Measurements from ENCODE around the gene EMCN.

Gene EMCN

GRCh38 chr4:100525686-100526085, 7.9 kb upstream of the EMCN start:
- H3K4me1 ChIP-seq (ENCODE audit: control insufficient read depth, insufficient read depth, low read length) = no peaks in the 10 kb centered on the region
- no peak overlapping the region for H3K9ac ChIP-seq (ENCODE audit: low read length in 2 of 2)
- no peak overlapping the region for H3K4me3 ChIP-seq (ENCODE audit: low read length in 2 of 2)
- no peaks in the 10 kb centered on the region for H3K36me3 ChIP-seq (ENCODE audit: control insufficient read depth in 2 of 2, insufficient read depth in 2 of 2, low read length in 2 of 2)
- H3K27ac ChIP-seq (ENCODE audit: low read length) = no peak overlapping the region
- H3K9me3 ChIP-seq (ENCODE audit: control insufficient read depth in 2 of 2, low read length in 2 of 2) = peaks cover 0 to 2% of the 10 kb centered on the region in 2 donors
- H3K27me3 ChIP-seq (ENCODE audit: control insufficient read depth in 1 of 2, insufficient read depth in 2 of 2, low read length in 2 of 2) = no peaks in the 10 kb centered on the region

GRCh38 chr4:100519205-100519604, 1.4 kb upstream of the EMCN start:
- H3K27ac ChIP-seq (ENCODE audit: low read length) = no peak overlapping the region
- peaks cover 0 to 2% of the 10 kb centered on the region in 2 donors for H3K9me3 ChIP-seq (ENCODE audit: control insufficient read depth in 2 of 2, low read length in 2 of 2)
- H3K36me3 ChIP-seq (ENCODE audit: control insufficient read depth in 2 of 2, insufficient read depth in 2 of 2, low read length in 2 of 2) = no peaks in the 10 kb centered on the region
- no peaks in the 10 kb centered on the region for H3K27me3 ChIP-seq (ENCODE audit: control insufficient read depth in 1 of 2, insufficient read depth in 2 of 2, low read length in 2 of 2)
- no peak overlapping the region for H3K4me3 ChIP-seq (ENCODE audit: low read length in 2 of 2)
- H3K4me1 ChIP-seq (ENCODE audit: control insufficient read depth, insufficient read depth, low read length) = no peaks in the 10 kb centered on the region
- H3K9ac ChIP-seq (ENCODE audit: low read length in 2 of 2) = no peak overlapping the region

GRCh38 chr4:100516225-100516624, 1.6 kb downstream of the EMCN start:
- Histone ChIP-seq H3K36me3 (ENCODE audit: control insufficient read depth in 2 of 2, insufficient read depth in 2 of 2, low read length in 2 of 2) (no peaks in the 10 kb centered on the region), H3K27me3 (ENCODE audit: control insufficient read depth in 1 of 2, insufficient read depth in 2 of 2, low read length in 2 of 2) (no peaks in the 10 kb centered on the region), H3K9me3 (ENCODE audit: control insufficient read depth in 2 of 2, low read length in 2 of 2) (no peaks in the 10 kb centered on the region), H3K27ac (ENCODE audit: low read length) (no peak overlapping the region), H3K4me1 (ENCODE audit: control insufficient read depth, insufficient read depth, low read length) (no peaks in the 10 kb centered on the region), H3K9ac (ENCODE audit: low read length in 2 of 2) (no peak overlapping the region), H3K4me3 (ENCODE audit: low read length in 2 of 2) (no peak overlapping the region)

GRCh38 chr4:100511896-100512295, 5.9 kb downstream of the EMCN start:
- Histone ChIP-seq H3K36me3 (ENCODE audit: control insufficient read depth in 2 of 2, insufficient read depth in 2 of 2, low read length in 2 of 2) (no peaks in the 10 kb centered on the region), H3K9me3 (ENCODE audit: control insufficient read depth in 2 of 2, low read length in 2 of 2) (no peaks in the 10 kb centered on the region), H3K4me1 (ENCODE audit: control insufficient read depth, insufficient read depth, low read length) (no peaks in the 10 kb centered on the region), H3K9ac (ENCODE audit: low read length in 2 of 2) (no peak overlapping the region), H3K27ac (ENCODE audit: low read length) (no peak overlapping the region), H3K4me3 (ENCODE audit: low read length in 2 of 2) (no peak overlapping the region), H3K27me3 (ENCODE audit: control insufficient read depth in 1 of 2, insufficient read depth in 2 of 2, low read length in 2 of 2) (no peaks in the 10 kb centered on the region)

- H3K4me3 ChIP-seq (ENCODE audit: low read length in 2 of 2) = no peak overlapping the region
- no peaks in the 10 kb centered on the region for H3K9me3 ChIP-seq (ENCODE audit: control insufficient read depth in 2 of 2, low read length in 2 of 2)
- H3K27me3 ChIP-seq (ENCODE audit: control insufficient read depth in 1 of 2, insufficient read depth in 2 of 2, low read length in 2 of 2) = no peaks in the 10 kb centered on the region
- H3K27ac ChIP-seq (ENCODE audit: low read length) = no peak overlapping the region
- H3K36me3 ChIP-seq (ENCODE audit: control insufficient read depth in 2 of 2, insufficient read depth in 2 of 2, low read length in 2 of 2) = no peaks in the 10 kb centered on the region
- no peaks in the 10 kb centered on the region for H3K4me1 ChIP-seq (ENCODE audit: control insufficient read depth, insufficient read depth, low read length)
- no peak overlapping the region for H3K9ac ChIP-seq (ENCODE audit: low read length in 2 of 2)
Observed at GRCh38 chr4:100510551-100510950, 7.3 kb downstream of the EMCN start.

- Histone ChIP-seq H3K9ac (ENCODE audit: low read length in 2 of 2) (no peak overlapping the region), H3K27me3 (ENCODE audit: control insufficient read depth in 1 of 2, insufficient read depth in 2 of 2, low read length in 2 of 2) (no peaks in the 10 kb centered on the region), H3K4me3 (ENCODE audit: low read length in 2 of 2) (no peak overlapping the region), H3K36me3 (ENCODE audit: control insufficient read depth in 2 of 2, insufficient read depth in 2 of 2, low read length in 2 of 2) (no peaks in the 10 kb centered on the region), H3K4me1 (ENCODE audit: control insufficient read depth, insufficient read depth, low read length) (no peaks in the 10 kb centered on the region), H3K27ac (ENCODE audit: low read length) (no peak overlapping the region), H3K9me3 (ENCODE audit: control insufficient read depth in 2 of 2, low read length in 2 of 2) (no peaks in the 10 kb centered on the region)
Observed at GRCh38 chr4:100509386-100509785, 8.4 kb downstream of the EMCN start.

GRCh38 chr4:100508691-100509090, 9.1 kb downstream of the EMCN start:
- Histone ChIP-seq H3K4me1 (ENCODE audit: control insufficient read depth, insufficient read depth, low read length) (no peaks in the 10 kb centered on the region), H3K9ac (ENCODE audit: low read length in 2 of 2) (no peak overlapping the region), H3K27ac (ENCODE audit: low read length) (no peak overlapping the region), H3K27me3 (ENCODE audit: control insufficient read depth in 1 of 2, insufficient read depth in 2 of 2, low read length in 2 of 2) (no peaks in the 10 kb centered on the region), H3K9me3 (ENCODE audit: control insufficient read depth in 2 of 2, low read length in 2 of 2) (no peaks in the 10 kb centered on the region), H3K4me3 (ENCODE audit: low read length in 2 of 2) (no peak overlapping the region), H3K36me3 (ENCODE audit: control insufficient read depth in 2 of 2, insufficient read depth in 2 of 2, low read length in 2 of 2) (no peaks in the 10 kb centered on the region)

GRCh38 chr4:100504086-100504874, 13.5 kb downstream of the EMCN start:
- Histone ChIP-seq H3K9me3 (ENCODE audit: control insufficient read depth in 2 of 2, low read length in 2 of 2) (no peaks in the 10 kb centered on the region), H3K4me1 (ENCODE audit: control insufficient read depth, insufficient read depth, low read length) (no peaks in the 10 kb centered on the region), H3K27ac (ENCODE audit: low read length) (no peak overlapping the region), H3K9ac (ENCODE audit: low read length in 2 of 2) (no peak overlapping the region), H3K36me3 (ENCODE audit: control insufficient read depth in 2 of 2, insufficient read depth in 2 of 2, low read length in 2 of 2) (no peaks in the 10 kb centered on the region), H3K4me3 (ENCODE audit: low read length in 2 of 2) (no peak overlapping the region), H3K27me3 (ENCODE audit: control insufficient read depth in 1 of 2, insufficient read depth in 2 of 2, low read length in 2 of 2) (no peaks in the 10 kb centered on the region)

- Histone ChIP-seq H3K27me3 (ENCODE audit: control insufficient read depth in 1 of 2, insufficient read depth in 2 of 2, low read length in 2 of 2) (no peaks in the 10 kb centered on the region), H3K9ac (ENCODE audit: low read length in 2 of 2) (no peak overlapping the region), H3K36me3 (ENCODE audit: control insufficient read depth in 2 of 2, insufficient read depth in 2 of 2, low read length in 2 of 2) (no peaks in the 10 kb centered on the region), H3K9me3 (ENCODE audit: control insufficient read depth in 2 of 2, low read length in 2 of 2) (peaks cover 0 to 1% of the 10 kb centered on the region in 2 donors), H3K4me3 (ENCODE audit: low read length in 2 of 2) (no peak overlapping the region), H3K4me1 (ENCODE audit: control insufficient read depth, insufficient read depth, low read length) (no peaks in the 10 kb centered on the region), H3K27ac (ENCODE audit: low read length) (no peak overlapping the region)
Observed at GRCh38 chr4:100497791-100498190, 20.0 kb downstream of the EMCN start.

GRCh38 chr4:100495074-100495473, 22.7 kb downstream of the EMCN start:
- Histone ChIP-seq H3K36me3 (ENCODE audit: control insufficient read depth in 2 of 2, insufficient read depth in 2 of 2, low read length in 2 of 2) (no peaks in the 10 kb centered on the region), H3K27ac (ENCODE audit: low read length) (no peak overlapping the region), H3K9ac (ENCODE audit: low read length in 2 of 2) (no peak overlapping the region), H3K4me1 (ENCODE audit: control insufficient read depth, insufficient read depth, low read length) (no peaks in the 10 kb centered on the region), H3K27me3 (ENCODE audit: control insufficient read depth in 1 of 2, insufficient read depth in 2 of 2, low read length in 2 of 2) (no peaks in the 10 kb centered on the region), H3K4me3 (ENCODE audit: low read length in 2 of 2) (no peak overlapping the region), H3K9me3 (ENCODE audit: control insufficient read depth in 2 of 2, low read length in 2 of 2) (peaks cover 0 to 4% of the 10 kb centered on the region in 2 donors)

- Histone ChIP-seq H3K9me3 (ENCODE audit: control insufficient read depth in 2 of 2, low read length in 2 of 2) (peaks cover 0 to 4% of the 10 kb centered on the region in 2 donors), H3K4me1 (ENCODE audit: control insufficient read depth, insufficient read depth, low read length) (no peaks in the 10 kb centered on the region), H3K27me3 (ENCODE audit: control insufficient read depth in 1 of 2, insufficient read depth in 2 of 2, low read length in 2 of 2) (no peaks in the 10 kb centered on the region), H3K4me3 (ENCODE audit: low read length in 2 of 2) (no peak overlapping the region), H3K27ac (ENCODE audit: low read length) (no peak overlapping the region), H3K9ac (ENCODE audit: low read length in 2 of 2) (no peak overlapping the region), H3K36me3 (ENCODE audit: control insufficient read depth in 2 of 2, insufficient read depth in 2 of 2, low read length in 2 of 2) (no peaks in the 10 kb centered on the region)
Observed at GRCh38 chr4:100494166-100494565, 23.7 kb downstream of the EMCN start.

All from stomach smooth muscle (tissue), 2 donors.